A673 (cell line): Measurements from ENCODE around the gene NRXN3.

Experiments
- CTCF ChIP-seq: fragments of 300-800, 200-600 bp; sonication (generic); conservative IDR thresholded peaks from 2 replicates; pipeline ENCODE4 v1.5.1; 2017; ENCODE audit warnings: low read depth, mild to moderate bottlenecking, antibody characterized with exemption, low read length, moderate library complexity, mixed read lengths
- EZH2 ChIP-seq: fragments of 200-600 bp; sonication (generic); IDR thresholded peaks from 2 replicates; pipeline ENCODE4 v1.6.1; 2017; ENCODE audit warnings: borderline replicate concordance, low read depth, mild to moderate bottlenecking, mixed read lengths, antibody characterized with exemption, low read length; ENCODE audit not compliant: poor library complexity, severe bottlenecking

GRCh38 chr14:79740066-79740601 lies 1570.0 kb downstream of the NRXN3 start:
- TF ChIP-seq CTCF (no peak), EZH2 (no peak)
